IPS-15b (cell line): ENCODE measurements around the gene RPL31.

Experiments
- H3K27me3 ChIP-seq: one replicate; pipeline ENCODE4 v1.6.1; 2013; ENCODE audit warnings: low read length; ENCODE audit not compliant: control insufficient read depth, insufficient read depth
- H3K36me3 ChIP-seq: one replicate; pipeline ENCODE4 v1.6.1; 2013; ENCODE audit warnings: low read length; ENCODE audit not compliant: control insufficient read depth, insufficient read depth
- H3K4me1 ChIP-seq: one replicate; pipeline ENCODE4 v1.6.1; 2013; ENCODE audit warnings: mild to moderate bottlenecking, low read length; ENCODE audit not compliant: control insufficient read depth, insufficient read depth
- H3K4me3 ChIP-seq: one replicate; pipeline ENCODE4 v1.5.1; 2013; ENCODE audit warnings: low read depth, low read length
- H3K9ac ChIP-seq: one replicate; pipeline ENCODE4 v1.6.1; 2013; ENCODE audit warnings: low read depth, mild to moderate bottlenecking, low read length
- H3K9me3 ChIP-seq: one replicate; pipeline ENCODE4 v1.6.1; 2013; ENCODE audit warnings: mild to moderate bottlenecking, low read length; ENCODE audit not compliant: control insufficient read depth, insufficient read depth

RPL31 gene

DNA sequence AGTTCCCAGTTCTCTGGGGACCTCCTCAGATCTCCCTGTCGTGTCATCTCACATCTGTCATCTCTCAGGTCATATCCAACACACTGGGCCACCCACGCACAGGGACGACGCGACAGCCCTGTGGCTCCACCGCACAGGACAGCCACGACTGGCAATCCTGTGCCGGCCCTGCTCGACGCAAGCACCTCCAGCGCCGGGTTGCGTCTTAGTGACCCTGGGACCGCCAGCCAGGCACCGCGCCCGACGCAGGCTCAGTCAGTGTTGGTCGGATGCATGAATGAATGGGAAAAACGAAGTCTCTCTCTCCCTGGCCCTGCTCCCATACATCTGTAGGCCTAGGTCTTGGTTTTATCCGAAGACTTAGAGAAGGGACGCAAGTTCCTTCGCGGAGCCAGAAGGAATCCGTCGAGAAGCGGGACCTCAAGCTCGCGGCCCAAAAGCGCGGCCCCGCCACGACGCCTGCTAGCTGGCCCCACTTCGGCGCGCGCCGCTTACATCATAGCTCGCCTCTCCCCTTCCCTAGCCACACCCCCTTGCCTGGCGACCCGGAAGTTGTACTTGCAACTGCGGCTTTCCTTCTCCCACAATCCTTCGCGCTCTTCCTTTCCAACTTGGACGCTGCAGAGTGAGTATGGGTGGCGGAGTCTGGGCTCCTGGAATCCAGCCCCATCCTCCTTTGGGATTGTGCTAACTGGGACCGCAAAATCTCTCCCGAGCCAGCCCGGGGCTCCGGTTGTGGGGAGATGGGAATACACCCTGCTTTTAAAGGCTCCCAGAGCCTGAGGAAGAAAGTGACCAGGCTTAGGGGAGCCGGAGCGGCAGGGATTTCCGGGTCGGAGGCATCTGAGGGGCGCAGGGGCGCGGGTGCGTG lies at the start of gene RPL31:
TSS of gene RPL31 (plus strand) at position 599 of the 871 bp plus-strand sequence. CDS start 413 bp downstream, outside the sequence.
- Histone ChIP-seq H3K27me3 (peaks cover 6% of the 10 kb centered on the region), H3K36me3 (peaks cover 37% of the 10 kb centered on the region), H3K4me3 (peak within 1 kb of the TSS; percentile 95), H3K9me3 (no peaks in the 10 kb centered on the region), H3K9ac (peak within 1 kb of the TSS; percentile 98), H3K4me1 (peaks cover 8% of the 10 kb centered on the region)

DNA sequence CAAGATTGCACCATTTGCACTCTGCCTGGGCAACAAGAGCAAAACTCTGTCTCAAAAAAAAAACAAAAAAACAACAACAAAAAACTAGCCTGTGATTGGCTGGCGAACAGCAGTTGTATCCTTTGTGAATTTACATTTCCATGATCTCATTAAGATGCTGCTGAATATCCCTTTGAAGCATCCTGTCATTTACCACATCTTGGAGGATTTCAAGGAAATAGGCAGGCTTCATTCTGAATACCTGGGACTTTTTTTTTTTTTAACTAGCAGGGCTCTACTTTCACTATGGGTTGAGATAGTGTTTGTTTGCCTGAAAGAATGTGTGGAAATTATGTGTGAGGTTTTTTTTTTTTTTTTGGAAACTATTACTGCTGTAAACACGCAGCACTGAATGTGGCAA lies 49.6 kb upstream of the RPL31 start:
- no peaks in the 10 kb centered on the region for H3K9me3 ChIP-seq
- no peaks in the 10 kb centered on the region for H3K36me3 ChIP-seq
- H3K4me3 ChIP-seq: no peak overlapping the region
- no peaks in the 10 kb centered on the region for H3K27me3 ChIP-seq
- no peak overlapping the region for H3K9ac ChIP-seq
- peaks cover 9% of the 10 kb centered on the region for H3K4me1 ChIP-seq

DNA sequence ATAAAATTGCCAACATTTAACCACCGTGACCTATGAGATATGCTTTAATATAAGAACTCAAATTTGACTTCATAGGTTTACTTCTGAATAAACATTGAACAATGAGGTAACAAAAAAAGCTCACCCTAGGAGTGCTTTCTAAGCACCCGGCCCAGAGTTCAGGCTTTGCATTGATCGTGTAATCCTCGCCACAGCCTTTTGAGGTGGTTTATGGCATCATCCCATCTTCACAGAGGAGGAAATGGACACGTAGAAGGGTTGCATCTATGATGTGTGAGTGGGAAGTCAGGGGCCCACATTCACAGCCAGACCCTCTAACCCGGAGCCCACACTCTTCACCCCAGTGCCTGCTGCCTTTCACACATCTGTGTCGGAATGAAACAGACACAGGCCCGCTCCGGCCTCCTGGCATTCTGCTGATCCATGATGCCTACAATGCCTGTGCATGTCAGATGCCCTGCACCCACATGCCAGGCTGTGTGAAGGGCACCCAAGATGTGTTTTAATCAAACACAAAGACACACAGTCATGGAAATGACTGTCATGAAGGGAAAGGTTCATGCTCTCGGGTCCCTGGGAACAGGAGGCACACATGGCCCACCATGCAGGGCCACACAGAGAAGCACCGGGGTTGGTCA lies 48.6 kb upstream of the RPL31 start:
- Histone ChIP-seq H3K27me3 (no peaks in the 10 kb centered on the region), H3K9me3 (no peaks in the 10 kb centered on the region), H3K9ac (no peak overlapping the region), H3K4me3 (no peak overlapping the region), H3K36me3 (no peaks in the 10 kb centered on the region), H3K4me1 (peaks cover 9% of the 10 kb centered on the region)

DNA sequence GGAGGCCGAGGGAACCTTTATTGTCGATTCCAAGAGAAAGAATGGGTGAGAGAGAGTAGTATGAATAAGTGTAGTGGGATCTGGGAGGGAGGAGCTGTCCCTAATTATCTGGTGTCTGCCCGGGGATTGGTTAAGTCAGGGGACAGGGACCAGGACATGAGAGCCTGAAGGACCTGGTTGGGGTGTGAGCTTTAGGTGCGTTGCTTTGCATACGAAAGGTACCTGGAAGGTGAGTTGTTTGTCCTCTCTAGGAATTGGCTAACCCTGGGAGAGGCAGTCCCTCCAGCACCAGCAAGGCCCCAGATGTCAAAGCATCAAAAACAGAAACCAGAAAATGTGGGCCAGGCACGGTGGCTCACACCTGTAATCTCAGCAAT lies 48.1 kb upstream of the RPL31 start:
- no peak overlapping the region for H3K9ac ChIP-seq
- H3K36me3 ChIP-seq: no peaks in the 10 kb centered on the region
- no peak overlapping the region for H3K4me3 ChIP-seq
- H3K27me3 ChIP-seq: no peaks in the 10 kb centered on the region
- no peaks in the 10 kb centered on the region for H3K9me3 ChIP-seq
- peaks cover 9% of the 10 kb centered on the region for H3K4me1 ChIP-seq

DNA sequence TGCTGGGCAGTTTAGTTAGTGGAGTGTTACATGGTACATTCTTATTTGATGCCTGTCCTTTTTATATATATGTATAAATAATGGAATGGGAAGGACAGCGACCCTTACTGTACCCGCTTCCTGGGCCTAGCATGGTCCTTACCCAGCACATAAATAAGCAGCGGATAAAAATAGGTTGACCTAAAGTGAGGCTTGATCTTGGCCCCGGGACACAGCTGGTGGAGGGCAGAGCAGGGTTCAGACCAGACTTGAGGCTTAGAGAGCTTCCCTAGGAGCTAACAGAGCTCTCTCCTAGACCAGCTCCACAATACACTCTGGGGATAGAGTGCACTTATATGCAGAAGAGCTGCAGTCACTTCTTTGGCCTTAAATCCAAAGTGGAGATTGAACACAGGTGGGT lies 46.9 kb upstream of the RPL31 start:
- Histone ChIP-seq H3K9me3 (no peaks in the 10 kb centered on the region), H3K9ac (no peak overlapping the region), H3K4me1 (no peaks in the 10 kb centered on the region), H3K27me3 (no peaks in the 10 kb centered on the region), H3K4me3 (no peak overlapping the region), H3K36me3 (no peaks in the 10 kb centered on the region)

DNA sequence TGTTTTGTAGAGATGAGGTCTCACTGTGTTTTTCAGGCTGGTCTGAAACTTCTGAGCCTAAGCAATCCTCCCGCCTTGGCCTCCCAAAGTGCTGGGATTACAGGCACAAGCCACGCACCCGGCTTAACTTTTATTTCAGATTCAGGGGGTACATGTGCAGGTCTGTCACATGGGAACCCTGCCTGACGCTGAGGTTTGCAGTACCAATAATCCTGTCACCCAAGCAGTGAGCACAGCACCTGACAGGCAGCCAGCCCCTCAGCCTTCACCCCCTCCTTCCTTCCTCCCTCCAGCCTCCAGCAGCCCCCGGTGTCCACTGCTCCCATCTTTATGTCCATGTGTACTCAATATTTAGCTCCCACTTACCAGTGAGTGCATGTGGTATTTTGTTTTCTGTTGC lies 46.0 kb upstream of the RPL31 start:
- Histone ChIP-seq H3K9me3 (no peaks in the 10 kb centered on the region), H3K9ac (no peak overlapping the region), H3K27me3 (no peaks in the 10 kb centered on the region), H3K4me1 (no peaks in the 10 kb centered on the region), H3K4me3 (no peak overlapping the region), H3K36me3 (no peaks in the 10 kb centered on the region)

DNA sequence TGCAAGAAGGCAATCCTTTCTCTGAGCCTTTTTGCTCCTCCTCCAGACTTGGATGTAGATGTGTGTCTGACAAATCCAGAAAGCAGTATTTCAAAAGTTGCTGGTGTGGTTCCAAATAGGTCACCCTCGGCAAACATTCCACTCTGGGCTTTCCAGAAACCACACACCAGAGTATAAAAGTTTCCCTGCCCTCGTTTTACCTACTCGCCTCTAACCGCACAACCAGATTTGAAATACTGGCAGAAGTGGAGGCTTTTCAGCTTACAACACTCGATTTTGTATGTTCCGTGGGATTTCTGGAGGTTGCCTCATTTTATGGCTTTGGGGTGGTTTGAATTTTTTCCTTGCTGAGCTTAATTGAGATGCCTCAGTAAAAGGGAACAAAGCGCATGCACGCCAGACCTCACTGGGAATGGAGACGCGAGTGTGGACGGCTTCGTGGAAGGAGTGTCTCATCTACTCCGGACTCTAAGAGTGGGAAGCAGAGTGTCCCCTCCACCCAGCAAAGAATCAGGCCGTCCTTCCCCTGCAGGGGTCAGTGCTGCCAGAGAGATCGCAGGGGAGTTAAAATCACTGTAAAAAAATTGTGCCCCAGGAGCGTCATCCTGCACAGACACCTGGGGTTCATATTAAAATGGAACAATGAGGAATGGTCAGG lies 44.0 kb upstream of the RPL31 start:
- no peak overlapping the region for H3K4me3 ChIP-seq
- no peaks in the 10 kb centered on the region for H3K36me3 ChIP-seq
- no peaks in the 10 kb centered on the region for H3K4me1 ChIP-seq
- no peaks in the 10 kb centered on the region for H3K9me3 ChIP-seq
- H3K27me3 ChIP-seq: no peaks in the 10 kb centered on the region
- no peak overlapping the region for H3K9ac ChIP-seq

DNA sequence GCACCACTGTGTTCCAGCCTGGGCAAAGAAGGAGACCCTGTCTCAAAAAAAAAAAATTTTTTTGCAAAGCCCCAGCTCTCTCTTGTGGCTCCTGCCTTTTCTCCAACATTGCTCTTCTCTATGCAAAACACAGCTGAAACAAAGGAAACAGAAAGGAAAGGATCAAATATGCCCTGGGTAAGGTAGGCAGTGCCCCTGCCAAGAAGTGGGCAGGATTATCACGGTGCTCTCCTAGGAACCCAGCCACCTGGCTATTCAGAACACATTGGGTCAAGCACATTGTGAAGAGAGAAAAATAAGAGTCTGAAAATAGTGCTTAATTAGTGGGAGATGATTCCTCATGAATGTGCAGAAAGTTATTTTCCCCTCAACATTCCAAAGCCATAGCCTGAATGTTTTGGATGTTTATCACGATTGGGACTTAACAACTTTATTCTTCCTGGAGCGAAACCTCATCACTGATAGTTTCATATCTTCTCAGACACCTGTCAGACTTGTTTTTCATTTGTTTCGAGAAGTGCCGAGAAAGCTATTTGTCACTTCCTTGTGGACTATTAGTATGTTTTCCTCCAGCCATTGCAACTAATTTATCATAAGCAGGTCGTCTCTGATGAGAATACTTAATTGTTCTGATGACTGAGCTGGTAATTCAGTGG lies 42.7 kb upstream of the RPL31 start:
- no peaks in the 10 kb centered on the region for H3K9me3 ChIP-seq
- H3K4me3 ChIP-seq: no peak overlapping the region
- no peaks in the 10 kb centered on the region for H3K4me1 ChIP-seq
- H3K36me3 ChIP-seq: no peaks in the 10 kb centered on the region
- no peak overlapping the region for H3K9ac ChIP-seq
- no peaks in the 10 kb centered on the region for H3K27me3 ChIP-seq

DNA sequence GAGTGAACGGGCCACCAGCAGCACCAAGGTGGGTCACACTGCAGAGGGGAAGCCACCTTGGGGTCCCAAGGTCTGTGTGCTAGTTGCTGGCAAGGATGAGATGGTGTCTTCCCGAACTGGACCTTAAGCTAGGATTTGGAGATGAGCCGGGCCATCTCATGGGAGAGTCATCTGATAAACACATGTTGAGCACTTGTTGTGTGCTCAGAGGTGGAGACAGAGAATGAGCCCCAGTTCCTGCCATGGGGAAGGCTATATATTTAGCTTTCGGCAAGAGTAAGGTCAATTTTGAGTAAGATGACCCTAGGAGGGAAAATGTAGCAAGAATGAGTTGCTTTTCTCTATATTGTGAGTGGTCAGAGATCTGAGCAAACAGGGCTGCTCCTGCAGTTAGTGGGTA lies 41.4 kb upstream of the RPL31 start:
- H3K36me3 ChIP-seq: no peaks in the 10 kb centered on the region
- H3K4me3 ChIP-seq: no peak overlapping the region
- H3K27me3 ChIP-seq: no peaks in the 10 kb centered on the region
- H3K9ac ChIP-seq: no peak overlapping the region
- H3K4me1 ChIP-seq: no peaks in the 10 kb centered on the region
- H3K9me3 ChIP-seq: no peaks in the 10 kb centered on the region

DNA sequence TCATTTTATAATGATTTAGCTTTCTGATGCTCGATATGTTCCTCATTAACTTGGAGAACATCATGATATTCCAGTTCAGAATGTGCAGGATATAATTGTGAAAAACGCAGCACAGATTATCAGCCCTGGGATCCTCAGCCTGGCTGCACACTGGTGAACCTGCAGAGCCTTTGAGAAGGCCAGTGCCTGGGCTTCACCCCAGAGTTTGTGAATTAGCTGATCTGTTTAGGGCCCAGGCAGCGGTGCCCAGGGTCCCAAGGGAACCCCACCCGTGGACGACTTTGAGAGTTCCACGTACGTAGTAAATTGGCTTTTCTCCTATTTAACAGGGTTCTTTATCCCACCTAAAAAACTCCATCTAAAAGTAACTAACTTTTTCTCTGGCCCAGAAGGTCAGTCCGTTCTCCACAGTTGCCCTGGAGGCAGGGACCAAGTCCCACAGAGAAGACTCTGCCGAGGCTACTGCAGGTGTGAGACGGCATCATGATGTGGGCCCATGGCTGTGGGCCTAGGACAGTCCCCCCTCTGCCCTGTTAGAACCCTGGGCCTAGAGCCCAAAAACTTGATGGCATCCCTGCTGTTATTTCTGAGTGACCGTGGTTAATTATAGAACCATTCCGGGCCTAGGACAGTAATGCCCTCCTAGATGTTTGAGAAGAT lies 39.6 kb upstream of the RPL31 start:
- Histone ChIP-seq H3K36me3 (no peaks in the 10 kb centered on the region), H3K9ac (no peak overlapping the region), H3K9me3 (no peaks in the 10 kb centered on the region), H3K27me3 (no peaks in the 10 kb centered on the region), H3K4me1 (no peaks in the 10 kb centered on the region), H3K4me3 (no peak overlapping the region)

DNA sequence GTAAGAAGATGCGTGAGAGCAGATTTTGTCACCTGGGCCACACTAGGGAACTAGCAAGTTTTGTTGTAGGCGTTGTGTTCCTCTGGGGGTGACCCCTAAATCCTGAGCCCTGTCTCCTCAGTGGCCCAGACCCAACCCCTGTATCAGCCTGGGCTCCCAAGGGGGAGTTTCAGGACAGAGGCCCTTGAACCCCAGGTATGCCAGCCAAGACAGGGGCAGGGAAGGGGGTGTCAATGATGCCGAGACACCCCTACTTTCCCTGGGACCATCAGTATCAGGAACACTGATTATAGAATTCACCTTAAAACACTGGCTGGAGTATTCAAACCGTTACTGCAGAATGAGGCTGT lies 39.1 kb upstream of the RPL31 start:
- no peaks in the 10 kb centered on the region for H3K4me1 ChIP-seq
- H3K9ac ChIP-seq: no peak overlapping the region
- no peaks in the 10 kb centered on the region for H3K27me3 ChIP-seq
- H3K4me3 ChIP-seq: no peak overlapping the region
- no peaks in the 10 kb centered on the region for H3K36me3 ChIP-seq
- H3K9me3 ChIP-seq: no peaks in the 10 kb centered on the region
